MM.1S (cell line): ENCODE measurements around the gene ZBTB7C.

Source experiments
- EZH2phosphoT487 ChIP-seq: fragments of 300-600 bp; sonication (generic); IDR thresholded peaks from 2 replicates; pipeline ENCODE4 v1.6.1; 2018; ENCODE audit warnings: antibody characterized with exemption, low read length
- TF ChIP-seq, protein P1 (sequence below): fragments of 300-600 bp; sonication (generic); IDR thresholded peaks from 2 replicates; pipeline ENCODE4 v1.5.1; 2016; ENCODE audit warnings: antibody characterized with exemption, low read length, mixed read lengths

DNA sequence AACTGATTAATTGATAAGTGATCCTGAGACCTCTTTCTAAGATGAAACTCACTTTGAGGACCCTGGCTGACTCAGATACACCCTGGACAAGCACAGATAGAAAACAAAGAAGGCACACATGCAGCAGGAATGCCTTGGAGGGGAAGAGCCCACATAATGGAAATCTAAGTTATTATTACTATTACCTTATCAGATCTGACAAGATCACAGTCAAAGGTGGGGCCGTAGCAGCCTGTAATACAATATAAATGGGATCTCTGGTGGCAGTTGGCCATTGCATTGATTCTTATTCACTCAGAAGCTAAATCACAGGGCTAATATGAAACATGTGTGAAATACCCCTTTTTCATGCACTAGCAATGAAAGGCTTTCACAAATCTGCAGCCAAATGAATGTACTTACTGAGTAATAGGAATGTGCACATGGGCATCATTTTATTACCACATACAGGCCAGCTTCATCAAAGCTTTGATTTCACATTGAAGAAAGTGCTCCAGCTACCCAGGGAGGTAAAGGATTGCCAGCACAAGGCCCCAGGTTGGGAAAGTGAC lies 84.0 kb downstream of the ZBTB7C start:
- no peak for TF ChIP-seq EZH2phosphoT487
- TF ChIP-seq, protein P1, sequence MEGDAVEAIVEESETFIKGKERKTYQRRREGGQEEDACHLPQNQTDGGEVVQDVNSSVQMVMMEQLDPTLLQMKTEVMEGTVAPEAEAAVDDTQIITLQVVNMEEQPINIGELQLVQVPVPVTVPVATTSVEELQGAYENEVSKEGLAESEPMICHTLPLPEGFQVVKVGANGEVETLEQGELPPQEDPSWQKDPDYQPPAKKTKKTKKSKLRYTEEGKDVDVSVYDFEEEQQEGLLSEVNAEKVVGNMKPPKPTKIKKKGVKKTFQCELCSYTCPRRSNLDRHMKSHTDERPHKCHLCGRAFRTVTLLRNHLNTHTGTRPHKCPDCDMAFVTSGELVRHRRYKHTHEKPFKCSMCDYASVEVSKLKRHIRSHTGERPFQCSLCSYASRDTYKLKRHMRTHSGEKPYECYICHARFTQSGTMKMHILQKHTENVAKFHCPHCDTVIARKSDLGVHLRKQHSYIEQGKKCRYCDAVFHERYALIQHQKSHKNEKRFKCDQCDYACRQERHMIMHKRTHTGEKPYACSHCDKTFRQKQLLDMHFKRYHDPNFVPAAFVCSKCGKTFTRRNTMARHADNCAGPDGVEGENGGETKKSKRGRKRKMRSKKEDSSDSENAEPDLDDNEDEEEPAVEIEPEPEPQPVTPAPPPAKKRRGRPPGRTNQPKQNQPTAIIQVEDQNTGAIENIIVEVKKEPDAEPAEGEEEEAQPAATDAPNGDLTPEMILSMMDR, result no peak
